NCI-H510A (cell line): ENCODE measurements around the gene VPS37C.
A peak's percentile ranks its signal among the peaks of the same experiment; 100 is the strongest.
"Not testable (repeated sequence)": the region's sequence is repeated elsewhere in the genome, so short reads cannot be mapped to it uniquely, and the experiment has no call there.

Experiments
- DNase-seq: peaks from one replicate; lab custom pipeline; 2025; lab: John Stamatoyannopoulos, UW

The VPS37C gene

DNA sequence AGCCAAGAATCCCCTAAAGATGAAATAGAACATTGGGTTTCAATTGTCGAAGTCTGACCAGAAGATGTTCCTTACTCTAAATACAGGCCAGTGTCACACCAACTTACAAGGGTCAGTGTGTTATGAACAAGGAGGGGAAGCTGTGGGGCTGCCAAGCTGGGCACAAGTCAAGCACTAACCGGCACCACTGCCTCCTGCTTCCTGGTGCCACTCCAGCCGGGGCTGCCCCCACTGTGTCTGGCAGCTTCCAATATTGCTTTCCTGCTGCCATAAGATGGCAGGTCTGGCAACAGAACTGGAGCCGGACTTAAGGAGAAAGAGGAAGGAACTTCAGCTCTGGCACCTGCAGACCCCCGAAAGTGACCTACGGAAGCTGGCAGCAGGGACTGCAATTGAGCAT is 13.7 kb upstream of the VPS37C start:
- no peak for DNase-seq

DNA sequence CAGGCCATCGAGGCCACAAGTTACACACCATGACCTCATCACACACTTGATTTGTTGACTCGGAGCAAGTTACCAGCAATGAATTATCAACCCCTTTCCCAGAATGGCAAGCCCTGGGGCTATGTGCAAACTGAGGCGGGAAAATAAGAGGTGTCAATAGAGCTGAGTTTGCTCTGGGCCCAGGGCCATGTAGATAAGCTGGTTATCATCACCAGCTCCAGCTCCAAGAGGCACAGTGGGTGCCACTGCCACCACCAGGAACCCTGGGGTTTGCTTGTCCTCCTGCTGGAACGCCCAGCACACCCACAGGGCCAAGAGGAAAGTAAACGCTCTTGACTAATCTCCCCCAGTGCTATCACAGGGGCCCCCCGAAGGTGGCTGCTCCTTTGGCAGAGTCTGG is 13.0 kb upstream of the VPS37C start:
- DNase-seq: no peak

DNA sequence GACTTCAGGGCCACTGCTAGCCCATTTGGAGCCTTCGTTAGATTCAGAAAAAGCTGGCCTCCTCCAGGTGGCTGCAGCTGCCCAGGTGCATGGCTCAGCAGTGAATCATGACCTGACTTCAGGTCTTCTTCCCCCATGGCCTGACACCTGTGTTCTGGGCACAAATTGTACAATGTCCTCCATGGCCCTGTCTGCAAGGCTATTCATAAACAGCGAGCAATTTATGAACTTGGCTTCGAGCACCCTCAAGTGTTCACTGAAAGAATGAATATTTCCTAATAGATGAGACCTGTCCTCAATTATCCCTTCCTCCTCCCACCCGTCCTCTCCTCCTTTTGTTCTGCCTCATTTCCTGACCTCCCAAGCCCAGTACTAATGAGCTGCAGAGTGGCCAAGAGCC is 12.2 kb upstream of the VPS37C start:
- no peak for DNase-seq

DNA sequence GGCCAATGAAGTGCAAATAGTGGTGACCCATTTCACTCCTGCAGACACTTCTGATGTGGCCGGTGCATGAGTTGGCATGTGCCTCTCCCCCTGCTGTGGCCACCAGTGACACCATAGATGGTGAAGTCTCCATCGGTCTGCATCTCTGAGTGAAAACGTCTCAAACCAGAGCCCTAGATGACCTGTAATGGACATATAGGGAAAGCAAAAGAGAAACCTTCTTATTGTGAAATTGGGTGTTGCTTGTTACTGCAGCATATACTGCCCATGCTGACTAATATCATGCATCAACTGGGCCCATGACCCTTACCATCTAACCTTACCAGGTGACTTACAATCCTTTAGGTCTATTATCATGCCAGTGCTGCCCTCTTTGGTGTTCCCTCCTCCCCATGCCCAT is 11.7 kb upstream of the VPS37C start:
- no peak for DNase-seq

DNA sequence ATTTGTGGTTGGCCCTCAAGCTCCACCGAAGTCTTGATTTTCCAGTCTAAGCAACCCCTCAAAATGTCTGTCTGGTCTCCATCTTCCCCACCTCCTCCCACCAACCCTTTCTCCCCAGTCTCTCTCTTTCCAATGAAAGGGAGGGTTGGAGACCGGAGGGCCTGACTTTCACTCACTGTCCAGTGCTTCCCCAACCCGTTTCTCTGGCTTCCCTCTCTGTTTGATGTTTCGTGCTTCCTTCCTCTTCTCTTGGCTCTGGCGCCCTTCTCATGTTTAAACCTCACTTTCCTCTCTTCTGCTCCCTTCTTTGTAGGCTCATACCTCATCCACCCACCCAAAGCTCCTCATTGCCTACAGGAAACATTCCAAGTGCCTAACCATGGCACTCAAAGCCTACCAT is 11.1 kb upstream of the VPS37C start:
- no peak for DNase-seq

DNA sequence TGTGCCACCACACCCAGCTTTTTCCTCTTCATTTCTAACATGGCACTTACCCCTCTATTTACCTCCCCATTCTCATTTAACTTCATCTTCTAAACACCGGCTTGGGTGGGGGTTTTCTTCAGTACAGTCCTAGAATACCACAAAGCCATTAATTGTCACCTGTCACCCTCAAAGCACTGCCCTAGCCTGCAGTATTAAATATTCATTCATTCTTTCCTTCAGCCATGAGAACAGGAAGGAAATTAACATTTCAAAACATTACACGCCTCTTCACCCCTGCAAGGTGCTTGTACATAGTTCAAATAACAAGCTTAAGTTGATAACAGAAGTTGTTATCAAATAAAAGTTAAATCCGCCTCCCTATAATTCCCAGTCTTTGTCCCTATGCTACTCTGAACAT is 10.7 kb upstream of the VPS37C start:
- no peak for DNase-seq

DNA sequence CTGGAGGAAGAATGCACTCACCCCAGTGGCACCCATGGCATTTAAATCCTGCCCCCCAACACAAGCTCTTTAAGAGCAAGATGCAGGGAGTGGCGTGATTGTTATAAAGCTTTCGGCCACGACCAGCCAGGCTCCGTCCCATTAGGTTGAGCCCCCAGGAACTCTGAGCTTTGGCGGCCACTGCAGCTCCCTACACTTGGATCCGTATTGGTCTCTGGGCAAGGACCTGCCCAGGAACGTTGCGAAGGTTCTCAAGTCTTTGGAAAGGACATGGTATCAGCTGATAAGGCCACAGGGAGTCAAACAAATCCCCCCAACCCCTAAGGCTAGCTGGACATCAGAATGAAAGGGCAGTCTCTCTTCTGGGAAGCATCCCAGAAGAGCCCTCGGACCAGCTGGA is 9.3 kb upstream of the VPS37C start:
- no peak for DNase-seq

DNA sequence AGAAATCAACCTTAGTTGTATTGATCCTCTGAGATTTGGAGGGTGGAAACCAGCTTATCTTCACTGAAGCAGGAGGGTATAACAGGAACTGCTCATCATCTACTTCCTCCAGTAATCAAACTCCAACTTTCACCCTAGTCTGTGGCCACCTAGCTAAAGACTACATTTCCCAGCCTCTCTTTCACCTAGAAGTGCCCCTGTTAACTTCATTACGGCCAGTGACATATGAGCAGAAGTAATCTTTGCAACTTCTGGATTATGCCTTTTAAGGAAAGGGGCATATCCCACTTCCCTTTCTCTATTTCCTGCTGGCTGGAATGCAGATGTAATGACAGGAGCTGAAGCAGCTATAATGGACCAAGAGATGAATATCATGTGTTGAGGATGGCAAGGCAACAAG is 7.6 kb upstream of the VPS37C start:
- no peak for DNase-seq

DNA sequence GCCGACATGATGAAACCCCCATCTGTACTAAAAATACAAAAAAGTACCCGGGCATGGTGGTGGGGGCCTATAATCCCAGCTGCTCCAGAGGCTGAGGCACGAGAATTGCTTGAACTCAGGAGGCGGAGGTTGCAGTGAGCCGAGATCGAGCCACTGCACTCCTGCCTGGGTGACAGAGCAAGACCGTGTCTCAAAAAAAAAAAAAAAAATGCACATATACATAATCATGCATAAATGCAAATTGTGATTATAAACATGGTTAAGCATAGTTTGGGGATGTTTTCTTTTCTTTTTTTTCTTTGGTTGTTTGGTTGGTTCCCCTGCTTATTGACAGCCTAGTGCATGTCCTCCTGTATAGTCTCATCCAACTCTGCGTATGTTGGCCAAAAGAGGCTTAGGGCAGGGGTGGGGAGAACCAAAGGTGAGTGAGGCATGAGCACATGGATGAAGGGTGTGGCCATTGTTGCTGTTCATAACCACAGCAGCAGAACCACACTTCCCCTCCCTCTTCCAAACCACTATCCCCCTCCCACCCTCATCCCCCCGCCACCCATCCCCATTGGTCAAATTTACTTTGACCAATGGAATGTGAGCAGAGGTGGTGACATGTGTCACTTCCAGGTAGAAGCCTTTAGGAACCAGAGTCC is 6.9 kb upstream of the VPS37C start:
- no peak for DNase-seq

DNA sequence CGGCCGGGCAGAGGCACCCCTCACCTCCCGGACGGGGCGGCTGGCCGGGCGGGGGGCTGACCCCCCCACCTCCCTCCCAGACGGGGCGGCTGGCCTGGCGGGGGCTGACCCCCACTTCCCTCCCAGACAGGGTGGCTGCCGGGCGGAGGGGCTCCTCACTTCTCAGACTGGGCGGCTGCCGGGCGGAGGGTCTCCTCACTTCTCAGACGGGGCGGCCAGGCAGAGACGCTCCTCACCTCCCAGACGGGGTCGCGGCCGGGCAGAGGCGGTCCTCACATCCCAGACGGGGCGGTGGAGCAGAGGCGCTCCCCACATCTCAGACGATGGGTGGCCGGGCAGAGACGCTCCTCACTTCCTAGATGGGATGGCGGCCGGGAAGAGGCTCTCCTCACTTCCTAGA is 5.1 kb upstream of the VPS37C start:
- not testable (repeated sequence) for DNase-seq

DNA sequence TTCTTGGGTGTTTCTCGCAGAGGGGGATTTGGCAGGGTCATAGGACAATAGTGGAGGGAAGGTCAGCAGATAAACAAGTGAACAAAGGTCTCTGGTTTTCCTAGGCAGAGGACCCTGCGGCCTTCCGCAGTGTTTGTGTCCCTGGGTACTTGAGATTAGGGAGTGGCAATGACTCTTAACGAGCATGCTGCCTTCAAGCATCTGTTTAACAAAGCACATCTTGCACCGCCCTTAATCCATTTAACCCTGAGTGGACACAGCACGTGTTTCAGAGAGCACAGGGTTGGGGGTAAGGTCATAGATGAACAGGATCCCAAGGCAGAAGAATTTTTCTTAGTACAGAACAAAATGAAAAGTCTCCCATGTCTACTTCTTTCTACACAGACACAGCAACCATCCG is 4.6 kb upstream of the VPS37C start:
- not testable (repeated sequence) for DNase-seq

DNA sequence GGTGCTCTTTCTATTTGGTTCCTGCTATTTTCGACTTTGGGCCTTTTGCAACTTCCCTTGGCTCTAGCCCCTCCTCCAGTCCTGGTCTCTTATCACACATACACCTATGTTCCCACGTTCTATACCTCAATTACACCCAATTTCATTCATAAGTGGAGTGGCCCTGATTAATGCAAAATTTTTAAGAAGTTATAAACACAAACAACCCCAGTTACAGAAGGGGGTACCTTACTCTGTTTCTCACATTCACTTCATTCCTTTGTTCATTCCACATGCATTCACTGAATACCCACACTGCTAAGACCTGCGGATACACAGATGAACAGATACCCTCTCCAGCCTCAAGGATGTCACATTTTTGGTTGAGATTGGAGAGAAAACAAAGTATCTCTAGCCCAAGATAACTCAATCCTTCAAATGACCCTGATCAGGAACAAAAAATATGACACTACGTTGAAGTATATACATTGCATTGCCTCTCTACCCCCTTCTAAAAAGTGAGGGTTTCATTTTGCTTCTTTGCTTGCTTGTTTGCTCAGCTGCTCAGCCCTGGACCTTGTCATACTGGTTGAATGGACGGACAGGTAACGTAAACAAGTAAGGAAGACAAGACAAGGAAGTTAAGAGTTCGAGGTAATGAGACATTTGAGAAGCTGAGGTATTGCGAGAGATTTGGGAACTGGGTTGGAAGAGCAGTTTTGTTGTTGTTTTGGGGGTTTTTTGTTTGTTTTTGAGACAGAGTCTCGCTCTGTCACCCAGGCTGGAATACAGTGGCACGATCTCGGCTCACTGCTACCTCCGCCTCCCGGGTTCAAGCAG is 3.6 kb upstream of the VPS37C start:
- DNase-seq: peak; percentile 75

DNA sequence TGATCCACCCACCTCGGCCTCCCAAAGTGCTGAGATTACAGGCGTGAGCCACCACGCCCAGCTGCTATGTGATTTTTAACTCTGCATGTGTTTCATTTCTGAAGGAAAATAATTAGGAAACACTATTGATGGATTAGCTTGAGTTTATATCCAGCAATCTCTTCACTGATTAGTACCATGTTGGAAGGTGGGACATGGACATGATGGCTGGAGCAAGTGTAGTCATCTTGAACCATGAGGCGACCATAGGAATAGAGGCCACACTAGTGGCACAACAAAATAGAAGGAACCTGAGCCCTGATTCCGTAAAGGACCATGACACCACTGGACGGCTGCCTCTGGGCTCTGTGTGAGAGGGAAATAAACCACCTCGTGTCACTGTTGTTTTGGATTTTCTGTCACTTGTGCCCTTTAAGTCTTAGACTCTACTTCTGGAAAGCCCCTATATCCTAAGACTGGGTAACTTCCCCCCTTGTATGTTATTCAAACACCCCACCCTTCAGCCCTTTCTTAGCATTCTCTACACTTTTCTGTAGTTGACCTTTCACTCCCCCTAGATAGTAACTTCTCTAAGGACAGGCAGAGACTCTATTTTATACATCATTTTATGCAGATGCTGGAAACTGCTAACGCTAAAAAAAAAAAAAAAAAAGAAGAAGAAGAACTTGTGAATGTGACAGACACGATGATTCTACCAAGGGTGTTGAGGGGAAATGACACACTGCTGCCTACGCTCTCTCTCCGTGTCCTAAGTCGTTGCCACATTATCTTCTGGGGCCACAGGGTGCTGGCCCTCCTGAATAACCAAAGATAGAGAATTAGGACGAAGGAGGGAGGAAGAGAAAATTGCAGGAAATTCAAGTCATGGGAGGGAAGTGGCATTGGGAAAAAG is 2.7 kb upstream of the VPS37C start:
- DNase-seq: no peak

DNA sequence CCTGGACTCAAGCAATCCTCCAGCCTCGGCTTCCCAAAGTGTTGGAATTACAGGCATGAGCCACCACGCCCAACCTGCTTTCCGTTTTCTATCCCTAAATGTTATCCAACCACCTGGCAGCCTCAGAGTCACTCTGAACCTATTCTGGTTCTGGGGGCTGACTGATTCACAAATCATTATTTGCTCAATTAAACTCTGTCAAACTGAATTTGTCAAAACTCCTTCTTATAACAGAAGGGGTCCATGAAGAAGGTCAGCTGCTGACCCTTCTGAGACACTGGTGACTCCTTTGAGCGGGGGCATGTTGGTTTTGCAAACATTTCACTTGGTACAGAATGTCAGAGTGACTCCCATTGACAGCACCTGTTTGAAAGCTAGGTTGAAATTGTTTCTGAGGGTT is 1.8 kb upstream of the VPS37C start:
- DNase-seq: no peak

DNA sequence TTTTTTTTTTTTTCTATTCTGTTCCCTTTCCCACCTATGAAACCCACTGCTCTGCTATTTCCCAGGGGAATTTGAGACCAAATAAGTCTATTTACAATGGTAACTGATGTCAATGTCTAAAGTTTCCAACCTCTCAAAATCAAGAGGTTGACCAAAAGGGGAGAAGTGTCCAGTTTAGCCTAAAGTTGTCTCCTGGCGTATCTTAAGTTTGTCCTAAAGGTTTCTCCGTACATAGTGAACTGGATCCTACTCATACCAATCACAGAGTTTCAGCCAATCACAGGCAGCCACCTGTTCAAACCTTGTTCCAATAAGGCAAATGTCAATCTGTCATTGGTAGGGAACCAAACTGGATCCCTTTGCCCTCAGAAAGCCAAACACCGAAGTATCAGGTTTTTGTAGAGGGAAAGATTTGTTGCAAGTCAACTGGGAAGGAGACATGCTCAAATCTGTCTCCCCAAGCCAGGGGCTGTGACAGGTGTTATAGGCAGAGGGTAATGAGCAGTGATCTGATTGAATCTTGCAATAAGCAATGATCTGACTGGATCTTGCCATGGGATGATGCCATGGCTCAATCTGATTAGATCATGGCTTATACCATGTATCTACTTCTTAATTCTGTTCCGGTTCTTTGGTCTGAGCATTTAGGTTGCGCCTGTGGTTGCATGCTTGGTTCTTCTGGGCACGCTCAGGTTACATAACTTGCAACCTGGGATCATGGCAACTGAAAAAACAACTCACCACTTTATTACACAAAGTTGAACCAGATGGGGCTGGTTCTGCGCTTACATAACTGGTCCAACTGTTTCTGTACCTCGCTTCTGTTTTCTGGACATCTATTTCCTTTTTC is 1.1 kb upstream of the VPS37C start:
- peak; percentile 50 for DNase-seq

DNA sequence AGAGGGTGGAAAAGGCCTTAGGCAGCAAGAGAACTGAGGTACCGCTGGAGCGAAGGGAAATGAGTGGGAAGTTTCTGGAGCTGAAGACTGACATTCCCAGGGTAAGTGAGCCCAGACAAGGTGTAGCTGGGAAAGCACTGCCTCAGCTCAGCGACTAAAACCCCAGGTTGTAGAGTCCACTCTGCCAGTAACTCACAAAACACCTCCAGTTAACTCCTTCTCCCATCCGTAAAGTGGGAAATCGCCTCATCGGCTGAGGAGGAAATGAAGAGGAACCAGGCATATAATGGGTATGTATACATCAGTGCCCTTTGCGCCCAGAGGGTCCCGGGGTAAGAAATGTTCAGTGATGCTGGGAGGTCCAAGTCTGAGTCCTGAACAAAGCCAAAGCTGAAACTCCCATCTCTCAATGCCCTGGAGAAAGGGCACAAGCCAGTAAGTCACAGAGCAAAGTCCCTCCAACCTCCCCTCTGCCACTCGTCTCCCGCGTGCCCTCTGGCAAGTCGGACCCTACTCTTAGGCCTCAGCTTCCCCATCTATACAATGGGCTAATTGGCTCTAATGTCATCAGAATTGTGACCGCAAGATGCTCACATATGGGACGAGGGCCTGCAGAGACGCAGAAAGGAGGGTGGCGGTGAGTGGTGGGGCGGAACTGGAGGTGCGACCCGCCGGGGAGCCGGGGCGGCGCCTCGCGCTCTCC is 588 bp downstream of the VPS37C start:
- no peak for DNase-seq

DNA sequence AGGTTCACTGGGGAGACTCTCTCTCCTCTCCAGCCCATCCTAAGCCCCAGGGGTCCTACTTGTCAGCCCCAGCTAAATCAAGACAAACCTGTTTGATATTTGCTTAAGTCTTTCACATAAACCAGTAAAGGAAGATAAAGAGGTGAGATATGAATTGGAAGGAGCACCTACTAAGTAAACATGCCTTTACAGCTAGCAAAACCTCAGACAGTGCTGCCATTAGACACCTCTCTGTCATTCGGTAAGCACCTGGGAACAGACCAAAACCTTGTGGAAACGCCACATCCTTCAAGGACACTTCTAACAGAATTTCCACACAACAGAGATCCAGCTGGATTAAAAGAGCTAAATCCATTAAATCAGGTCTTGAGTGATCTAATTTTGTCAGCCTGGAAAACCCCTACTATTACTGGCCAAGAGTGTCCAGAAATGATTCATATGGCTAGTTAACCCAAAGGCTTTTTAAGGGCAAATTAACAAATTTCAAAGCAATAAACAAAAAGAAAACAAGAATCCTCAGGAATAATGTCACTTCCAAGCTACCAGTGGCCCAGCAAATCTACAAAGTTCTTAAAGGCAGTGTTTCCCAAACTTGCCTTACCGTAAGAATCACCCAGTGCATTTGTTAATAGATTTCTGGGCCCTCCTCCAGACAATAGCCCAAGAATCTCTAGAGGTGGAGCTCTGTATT is 2.4 kb downstream of the VPS37C start:
- no peak for DNase-seq

DNA sequence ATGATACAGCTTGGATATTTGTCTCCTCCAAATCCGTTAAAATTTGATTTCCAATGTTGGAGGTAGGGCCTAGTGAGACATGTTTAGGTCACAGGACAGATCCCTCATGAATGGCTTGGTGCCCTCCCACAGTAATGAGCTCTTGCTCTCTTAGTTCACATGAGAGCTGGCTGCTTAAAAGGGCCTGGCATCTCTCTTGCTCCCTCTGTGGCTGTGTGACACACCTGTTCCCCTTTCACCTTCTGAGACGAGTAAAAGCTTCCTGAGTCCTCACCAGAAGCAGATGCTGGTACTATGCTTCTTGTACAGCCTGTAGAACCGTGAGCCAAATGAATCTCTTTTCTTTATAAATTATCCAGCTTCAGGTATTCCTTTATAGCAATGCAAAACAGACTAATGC is 3.5 kb downstream of the VPS37C start:
- DNase-seq: no peak

DNA sequence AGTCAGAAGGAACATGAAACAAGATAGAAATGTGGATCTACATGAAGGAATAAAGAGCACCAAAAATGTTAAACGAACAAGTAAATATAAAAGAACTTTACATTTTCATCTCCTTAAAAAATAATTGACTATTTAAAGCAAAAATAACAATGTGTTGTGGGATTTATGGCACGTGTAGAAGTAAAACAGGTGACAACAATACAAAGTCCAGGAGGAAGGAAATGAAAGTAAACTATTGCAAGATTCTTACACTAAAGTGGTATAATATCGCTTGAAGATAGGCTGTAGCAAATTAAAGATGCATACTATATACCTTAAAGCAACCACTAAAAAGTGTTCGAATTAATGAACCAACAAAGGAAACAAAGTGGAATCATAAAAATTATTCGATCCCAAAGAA is 5.5 kb downstream of the VPS37C start:
- DNase-seq: no peak

DNA sequence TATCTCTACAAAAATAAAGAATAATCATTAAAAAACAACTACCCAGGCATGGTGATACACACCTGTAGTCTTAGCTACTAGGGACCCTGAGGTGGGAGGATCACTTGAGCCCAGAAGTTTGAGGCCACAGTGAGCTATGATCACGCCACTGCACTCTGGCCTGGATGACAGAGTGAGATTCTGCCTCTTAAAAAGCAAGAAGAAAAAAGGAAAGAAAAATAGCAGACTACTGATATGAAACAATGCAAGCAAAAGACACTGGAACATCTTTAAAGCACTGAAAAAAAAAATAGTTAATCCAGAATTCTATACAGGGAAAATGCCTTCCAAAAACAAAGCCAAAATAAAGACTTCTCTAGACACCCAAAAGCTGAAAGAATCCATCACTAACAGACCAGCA is 5.9 kb downstream of the VPS37C start:
- no peak for DNase-seq

DNA sequence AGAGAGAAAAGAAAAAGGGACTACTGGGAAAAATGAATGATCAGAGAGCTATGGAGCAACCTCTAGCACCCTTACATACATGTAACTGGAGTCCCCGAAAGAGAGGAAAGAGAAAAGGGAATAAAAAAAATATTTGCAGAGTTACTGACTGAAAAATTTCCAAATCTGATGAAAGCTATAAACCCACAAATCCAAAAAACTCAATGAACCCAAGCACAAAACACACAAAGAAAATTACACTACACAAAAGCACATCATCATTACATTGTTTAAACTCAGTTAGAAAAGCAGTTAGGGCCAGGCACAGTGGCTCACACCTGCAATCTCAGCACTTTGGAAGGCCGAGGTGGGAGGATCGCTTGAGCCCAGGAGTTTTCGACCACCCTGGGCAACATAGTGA is 6.7 kb downstream of the VPS37C start:
- DNase-seq: no peak
